ENCODE results near the gene TRPT1.
A peak's percentile ranks its signal among the peaks of the same experiment; 100 is the strongest.

The TRPT1 gene

GRCh38 chr11:64206457-64207255 lies 19.3 kb downstream of the TRPT1 start, which contains the start of gene FERMT3:
FERMT3 (plus strand) TSS chr11:64206721; CDS start chr11:64207365, 644 bp downstream.
- DNase-seq: no peak

DNA sequence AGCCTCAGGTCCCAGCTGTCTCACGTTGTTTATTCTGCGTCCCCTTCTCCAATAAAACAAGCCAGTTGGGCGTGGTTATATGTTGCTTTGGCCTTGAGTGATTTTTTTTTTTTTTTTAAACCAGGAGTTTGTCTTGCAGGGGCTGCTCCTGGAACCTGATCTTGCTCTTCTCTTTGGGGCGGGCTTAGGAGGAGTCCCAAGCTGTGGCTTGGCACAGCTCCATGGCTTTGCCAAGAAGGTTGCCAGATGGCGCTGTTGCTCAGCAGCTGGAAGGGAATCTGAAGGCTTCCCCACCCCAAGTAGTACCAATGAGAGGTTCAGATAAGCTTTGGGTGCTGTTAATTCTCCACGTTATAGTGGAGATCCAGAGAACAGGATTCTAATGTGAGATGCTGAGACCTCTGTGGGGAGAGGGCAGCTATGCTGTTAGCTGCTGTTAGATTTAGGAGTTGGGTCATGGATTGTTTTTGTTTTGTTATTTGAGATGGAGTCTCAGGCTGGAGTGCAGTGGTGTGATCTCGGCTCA lies 21.5 kb downstream of the TRPT1 start:
- DNase-seq: peak; percentile 68

DNA sequence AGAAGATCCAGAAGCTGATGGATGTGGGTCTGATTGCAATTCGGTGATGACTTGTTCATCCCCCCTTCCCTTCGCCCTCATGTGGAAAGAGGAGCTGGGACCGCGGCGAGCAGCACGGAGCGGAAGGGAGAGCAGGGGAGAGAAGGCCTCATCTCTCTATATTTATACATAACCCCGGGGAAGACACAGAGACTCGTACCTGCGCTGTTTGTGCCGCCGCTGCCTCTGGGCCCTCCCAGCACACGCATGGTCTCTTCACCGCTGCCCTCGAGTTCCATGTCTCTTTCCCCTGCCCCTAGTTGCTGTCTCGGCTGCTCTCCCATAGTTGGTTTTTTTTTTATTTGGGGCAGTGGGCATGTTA lies 21.9 kb downstream of the TRPT1 start:
- no peak for DNase-seq

DNA sequence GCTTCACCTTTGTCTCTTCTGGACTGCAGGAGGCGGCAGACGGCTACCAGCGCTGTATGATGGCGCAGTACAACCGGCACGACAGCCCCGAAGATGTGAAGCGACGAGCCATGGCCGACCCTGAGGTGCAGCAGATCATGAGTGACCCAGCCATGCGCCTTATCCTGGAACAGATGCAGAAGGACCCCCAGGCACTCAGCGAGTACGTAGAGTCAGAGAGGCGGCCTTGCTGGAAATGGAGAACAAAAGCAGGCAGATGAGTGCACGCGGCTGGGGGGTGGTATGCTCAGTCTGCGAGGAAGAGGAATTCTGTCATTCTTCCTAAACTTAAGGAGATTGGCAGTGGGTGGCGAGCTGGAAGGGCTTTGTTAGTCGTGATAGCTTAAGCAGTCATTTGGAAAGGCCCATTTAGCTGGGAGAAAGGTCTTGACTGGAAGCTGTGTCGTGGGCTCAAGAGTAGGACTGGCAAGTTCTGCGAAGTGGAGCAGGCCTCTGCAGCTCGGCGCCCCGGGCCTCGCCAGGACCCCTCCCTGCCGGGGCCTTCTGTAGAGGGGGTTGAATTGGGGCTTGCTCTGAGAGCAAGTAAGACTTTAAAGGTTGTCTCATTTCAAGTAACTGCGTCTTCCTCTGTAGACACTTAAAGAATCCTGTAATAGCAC lies 22.4 kb downstream of the TRPT1 start:
- DNase-seq: no peak

DNA sequence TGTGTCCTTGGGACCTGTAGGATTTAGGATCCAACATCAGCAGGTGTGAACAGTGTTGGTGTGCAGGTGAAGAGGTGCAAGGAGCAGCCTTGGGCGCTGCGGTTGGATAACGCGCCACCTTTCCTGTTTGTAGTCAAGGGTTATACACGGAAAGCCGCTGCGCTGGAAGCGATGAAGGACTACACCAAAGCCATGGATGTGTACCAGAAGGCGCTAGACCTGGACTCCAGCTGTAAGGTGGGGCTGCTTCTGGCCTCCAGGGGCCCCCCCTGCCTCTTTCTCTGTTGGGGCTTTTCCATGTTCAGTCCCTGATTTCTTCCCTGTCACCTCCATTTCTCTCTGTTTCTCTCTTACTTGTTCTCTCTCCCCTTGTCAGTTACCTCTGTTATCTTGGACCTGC lies 23.0 kb downstream of the TRPT1 start:
- DNase-seq: no peak

- DNase-seq: no peak
These were observed 24.4 kb downstream of the TRPT1 start for GRCh38 chr11:64201543-64201942.

DNA sequence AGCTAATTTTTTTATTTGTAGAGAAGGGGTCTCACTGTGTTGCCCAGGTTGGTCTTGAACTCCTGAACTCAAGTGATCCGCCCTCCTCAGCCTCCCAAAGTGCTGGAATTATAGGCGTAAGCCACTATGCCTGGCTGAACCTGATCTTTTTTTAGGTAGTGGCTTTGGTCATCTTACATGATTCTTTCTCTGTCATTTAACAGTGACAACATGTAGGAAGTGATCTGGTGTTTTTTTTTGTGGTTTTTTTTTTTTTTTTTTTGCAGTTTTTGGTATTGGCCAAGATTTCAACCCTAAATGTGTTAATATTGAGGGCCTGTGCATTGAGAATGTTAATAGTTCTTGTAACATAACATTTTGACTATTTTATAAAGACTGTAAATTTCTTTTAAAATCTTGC lies 27.5 kb downstream of the TRPT1 start:
- DNase-seq: no peak

DNA sequence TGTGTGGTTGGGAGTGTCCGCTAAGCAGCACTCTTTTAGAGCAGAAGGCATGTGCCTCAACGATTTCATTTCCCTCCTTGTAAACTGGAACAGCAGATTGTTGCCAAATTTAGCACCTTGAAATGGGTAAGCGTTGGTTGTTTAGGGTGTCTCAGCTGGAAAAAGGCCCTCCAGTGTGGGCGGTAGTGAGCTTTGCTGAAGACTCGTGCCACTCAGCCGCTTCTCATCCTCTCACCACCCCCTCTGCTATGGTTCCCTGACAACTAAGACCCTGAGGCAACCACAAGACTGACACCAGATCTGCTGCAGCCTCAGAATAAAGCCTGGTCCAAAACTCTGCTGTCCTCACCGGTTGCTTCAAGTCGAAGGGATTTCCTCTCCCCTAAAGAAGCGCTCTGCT lies 29.4 kb downstream of the TRPT1 start:
- DNase-seq: no peak

- DNase-seq: no peak
These were observed 33.6 kb downstream of the TRPT1 start for GRCh38 chr11:64192434-64192833.

GRCh38 chr11:64186492-64187165 lies 39.4 kb downstream of the TRPT1 start:
- DNase-seq: no peak

GRCh38 chr11:64185693-64186491 lies 40.1 kb downstream of the TRPT1 start, which contains the start of gene STIP1:
STIP1 (plus strand) TSS chr11:64186171; CDS start chr11:64186262, 91 bp downstream.
- DNase-seq: peak; percentile 100

DNA sequence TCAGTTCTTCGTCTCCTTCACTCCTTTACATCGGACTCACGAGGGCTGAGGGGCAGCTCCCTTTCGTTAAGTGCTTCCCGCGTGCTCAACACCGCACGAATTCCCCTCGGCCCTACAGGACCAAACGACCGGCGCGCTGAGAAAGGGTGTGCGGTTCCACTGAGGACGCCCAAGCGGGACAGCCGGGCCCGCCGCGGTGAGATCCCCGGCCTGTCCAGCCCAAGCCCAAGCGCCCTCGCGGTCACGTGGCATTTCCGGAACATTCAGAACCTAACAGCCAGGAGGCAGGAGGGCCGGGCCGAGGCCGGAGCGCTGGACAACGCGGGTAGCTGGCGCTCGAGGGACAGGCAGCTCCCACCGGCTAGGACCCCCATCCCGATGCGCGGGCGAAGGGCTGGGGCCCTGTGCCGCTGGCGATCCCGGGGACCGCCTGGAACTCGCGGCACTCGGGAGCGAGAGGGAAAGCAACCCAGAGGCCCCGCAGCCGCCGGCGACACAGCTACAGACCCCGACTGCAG lies 40.8 kb downstream of the TRPT1 start:
- peak; percentile 83 for DNase-seq

DNA sequence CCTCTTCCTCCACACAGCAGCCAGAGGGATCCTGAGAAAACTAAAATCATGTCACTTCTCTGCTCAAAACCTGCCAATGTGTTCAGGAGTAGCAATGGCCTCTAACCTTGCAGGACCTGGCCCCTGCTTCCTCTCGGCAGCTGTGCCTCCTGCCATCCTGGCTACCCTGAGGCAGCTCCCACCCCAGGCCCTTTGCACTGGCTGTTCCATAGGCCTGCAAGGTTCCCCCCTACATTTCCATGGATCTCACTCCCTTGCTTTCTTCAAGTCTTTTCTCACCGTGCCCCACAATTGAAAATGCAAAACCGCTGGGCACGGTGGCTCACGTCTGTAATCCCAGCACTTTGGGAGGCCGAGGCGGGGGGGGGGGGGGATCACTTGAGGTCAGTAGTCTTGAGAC lies 42.1 kb downstream of the TRPT1 start:
- no peak for DNase-seq

- no peak for DNase-seq
These were observed 44.2 kb downstream of the TRPT1 start for GRCh38 chr11:64181506-64182411.

DNA sequence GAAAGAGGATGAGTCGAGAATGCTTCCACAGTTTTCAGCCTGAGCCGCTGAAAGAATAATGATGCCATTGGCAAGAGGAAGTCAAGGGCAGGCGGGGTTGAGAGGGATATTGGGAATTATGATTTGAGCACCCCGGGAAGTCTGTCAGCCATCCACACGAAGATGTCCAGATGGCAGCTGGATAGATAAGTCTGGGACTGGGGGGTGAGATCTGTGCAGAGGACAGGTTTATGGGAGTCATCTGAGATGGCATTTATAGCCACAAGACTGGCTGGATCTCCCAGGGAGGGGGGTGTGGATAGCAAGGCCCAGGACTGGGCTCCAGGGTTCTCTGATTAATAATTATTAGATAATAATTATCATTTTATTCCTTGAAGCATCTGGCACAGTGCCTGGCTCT lies 45.1 kb downstream of the TRPT1 start:
- DNase-seq: no peak

DNA sequence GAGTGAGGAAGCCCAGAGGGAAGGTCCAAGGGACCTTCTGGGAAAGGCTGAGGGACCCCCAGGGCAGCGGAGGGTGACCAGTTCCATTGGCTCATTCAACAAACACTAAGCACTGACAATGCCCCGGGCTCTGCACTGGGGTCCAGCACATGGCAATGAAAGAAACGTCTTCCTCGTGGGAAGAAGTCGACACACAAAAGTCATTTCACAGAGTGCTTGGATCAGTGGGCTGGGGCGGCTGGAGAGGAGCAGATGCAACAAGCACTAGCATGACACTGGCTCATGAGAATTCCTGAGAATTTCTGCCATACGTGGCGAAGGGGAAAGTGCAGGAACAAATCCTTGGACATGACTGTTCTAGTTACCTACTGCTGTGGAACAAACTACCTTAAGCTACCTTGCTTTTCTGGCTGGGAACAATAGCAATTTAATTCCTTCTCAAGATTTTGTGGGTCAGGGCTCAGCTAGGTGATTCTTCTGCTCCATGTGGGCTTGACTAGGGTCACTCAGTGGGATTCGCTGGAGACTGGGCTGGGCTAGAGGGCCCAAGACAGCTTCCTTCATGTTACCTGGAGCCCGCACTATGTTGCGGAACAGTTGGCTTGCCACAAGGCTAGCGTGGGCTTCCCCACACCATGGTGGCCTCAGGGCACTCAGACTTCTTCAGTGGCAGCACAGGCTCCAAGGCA lies 46.9 kb downstream of the TRPT1 start:
- DNase-seq: no peak

GRCh38 chr11:64178203-64178602 lies 47.8 kb downstream of the TRPT1 start:
- no peak for DNase-seq

DNA sequence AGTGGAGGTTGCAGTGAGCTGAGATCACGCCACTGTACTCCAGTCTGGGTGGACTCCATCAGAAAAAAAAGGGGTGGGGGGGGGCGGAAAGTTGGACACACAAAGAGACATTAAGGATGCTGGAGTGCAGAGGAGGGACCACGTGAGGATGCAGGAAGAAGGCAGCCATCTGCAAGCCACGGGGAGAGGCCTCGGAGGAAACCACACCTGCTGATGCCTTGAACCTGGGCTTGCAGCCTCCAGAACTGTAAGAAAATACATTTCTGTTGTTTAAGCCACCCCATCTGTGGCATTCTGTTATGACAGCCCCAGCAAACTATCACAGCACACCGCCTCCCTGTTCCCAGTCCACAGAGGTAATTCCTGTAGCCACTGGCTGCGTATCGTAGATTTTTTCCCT lies 49.2 kb downstream of the TRPT1 start:
- DNase-seq: no peak

Data from NCI-H146 (cell line).